Smooth muscle cell of the brain vasculature (primary cell): ENCODE measurements around the gene TOMM40.
A peak's percentile ranks its signal among the peaks of the same experiment; 100 is the strongest.
"Not testable (repeated sequence)": the region's sequence is repeated elsewhere in the genome, so short reads cannot be mapped to it uniquely, and the experiment has no call there.

ENCODE experiments used
- DNase-seq: peaks from one replicate; pipeline ENCODE4 v3.0.0-alpha.2; 2012; ENCODE audit warnings: low read depth, low spot score

The TOMM40 gene

GRCh38 chr19:44897835-44898234 lies 6.8 kb downstream of the TOMM40 start:
- no peak for DNase-seq

- DNase-seq: no peak
These were observed 9.5 kb downstream of the TOMM40 start for GRCh38 chr19:44900328-44901244.

- DNase-seq: no peak
These were observed 12.2 kb downstream of the TOMM40 start for GRCh38 chr19:44903216-44903601.

GRCh38 chr19:44903602-44904425 lies 12.8 kb downstream of the TOMM40 start:
- DNase-seq: no peak

GRCh38 chr19:44904426-44904994 lies 13.5 kb downstream of the TOMM40 start:
- DNase-seq: no peak

GRCh38 chr19:44905437-44906160 lies 14.5 kb downstream of the TOMM40 start, which contains the start of gene APOE:
Gene APOE, plus strand, starts transcription at chr19:44905796. Its CDS starts 829 bp downstream, at chr19:44906625.
- DNase-seq: no peak

- no peak for DNase-seq
These were observed 16.6 kb downstream of the TOMM40 start for GRCh38 chr19:44907613-44908012.

GRCh38 chr19:44908074-44908835 lies 17.2 kb downstream of the TOMM40 start:
- DNase-seq: no peak

- no peak for DNase-seq
These were observed 17.8 kb downstream of the TOMM40 start for GRCh38 chr19:44908836-44909261.

GRCh38 chr19:44909775-44910174 lies 18.7 kb downstream of the TOMM40 start:
- no peak for DNase-seq

- DNase-seq: not testable (repeated sequence)
These were observed 20.8 kb downstream of the TOMM40 start for GRCh38 chr19:44911896-44912295.

GRCh38 chr19:44912854-44913253 lies 21.8 kb downstream of the TOMM40 start:
- DNase-seq: no peak

GRCh38 chr19:44913512-44914432 lies 22.7 kb downstream of the TOMM40 start:
- not testable (repeated sequence) for DNase-seq

GRCh38 chr19:44914433-44915206 lies 23.6 kb downstream of the TOMM40 start, which contains the start of gene APOC1:
Gene APOC1, plus strand, starts transcription at chr19:44914608. Its CDS starts 284 bp downstream, at chr19:44914892.
- peak; percentile 73 for DNase-seq

- DNase-seq: no peak
These were observed 33.2 kb downstream of the TOMM40 start for GRCh38 chr19:44924243-44924725.

- no peak for DNase-seq
These were observed 34.2 kb downstream of the TOMM40 start for GRCh38 chr19:44925114-44925891.

- DNase-seq: not testable (repeated sequence)
These were observed 35.4 kb downstream of the TOMM40 start for GRCh38 chr19:44926245-44927077.
